GM21515 (cell line): ENCODE results near the gene CYP4A22.
"Not testable (repeated sequence)": the region's sequence is repeated elsewhere in the genome, so short reads cannot be mapped to it uniquely, and the experiment has no call there.

Experiments
- ATAC-seq: cut with Tn5 transposase; IDR thresholded peaks from one replicate; pipeline ENCODE4 v1.9.1; 2021; ENCODE audit not compliant: unreplicated experiment

The CYP4A22 gene

GRCh38 chr1:47156457-47156856 lies 19.2 kb downstream of the CYP4A22 start:
- not testable (repeated sequence) for ATAC-seq

GRCh38 chr1:47157957-47158356 lies 20.7 kb downstream of the CYP4A22 start:
- ATAC-seq = not testable (repeated sequence)

GRCh38 chr1:47160716-47161115 lies 23.5 kb downstream of the CYP4A22 start:
- no peak for ATAC-seq

GRCh38 chr1:47161298-47162040 lies 24.2 kb downstream of the CYP4A22 start:
- ATAC-seq = no peak

DNA sequence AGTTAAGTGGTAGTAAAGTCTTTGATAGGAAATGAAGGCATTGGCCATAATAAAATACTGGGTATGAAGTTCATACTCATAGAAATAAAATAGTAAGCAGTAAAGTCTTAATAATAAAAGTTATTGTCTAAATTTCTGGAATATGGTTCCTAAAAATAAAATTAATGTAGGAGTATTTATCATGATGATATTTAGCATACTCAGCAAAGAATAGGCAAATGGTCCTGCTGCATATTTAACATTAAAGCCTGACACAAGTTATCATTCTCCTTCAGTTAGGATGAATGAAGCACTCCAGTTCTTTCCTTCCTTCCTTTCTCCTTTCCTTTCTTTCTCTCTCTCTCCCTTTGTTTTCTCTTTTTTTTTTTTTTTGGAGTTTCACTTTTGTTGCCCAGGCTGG lies 27.3 kb downstream of the CYP4A22 start:
- no peak for ATAC-seq

DNA sequence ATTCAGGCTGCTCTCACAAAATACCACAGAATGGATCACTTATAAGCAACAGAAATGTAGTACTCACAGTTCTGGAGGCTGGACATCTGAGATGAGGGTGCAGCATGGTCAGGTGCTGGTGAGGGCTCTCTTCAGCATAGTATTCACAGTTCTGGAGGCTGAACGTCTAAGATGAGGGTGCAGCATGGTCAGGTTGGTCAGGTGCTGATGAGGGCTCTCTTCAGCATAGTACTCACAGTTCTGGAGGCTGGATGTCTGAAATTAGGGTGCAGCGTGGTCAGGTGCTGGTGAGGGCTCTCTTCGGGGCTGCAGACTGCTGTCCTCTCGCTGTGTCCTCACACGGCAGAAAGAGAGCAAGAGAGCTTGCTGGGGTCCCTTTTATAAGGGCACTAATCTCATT lies 35.5 kb downstream of the CYP4A22 start:
- no peak for ATAC-seq

GRCh38 chr1:47174656-47175020 lies 37.4 kb downstream of the CYP4A22 start:
- ATAC-seq = no peak

GRCh38 chr1:47175227-47175934 lies 38.1 kb downstream of the CYP4A22 start:
- ATAC-seq = peak; percentile 58

GRCh38 chr1:47178020-47178419 lies 40.8 kb downstream of the CYP4A22 start:
- no peak for ATAC-seq

DNA sequence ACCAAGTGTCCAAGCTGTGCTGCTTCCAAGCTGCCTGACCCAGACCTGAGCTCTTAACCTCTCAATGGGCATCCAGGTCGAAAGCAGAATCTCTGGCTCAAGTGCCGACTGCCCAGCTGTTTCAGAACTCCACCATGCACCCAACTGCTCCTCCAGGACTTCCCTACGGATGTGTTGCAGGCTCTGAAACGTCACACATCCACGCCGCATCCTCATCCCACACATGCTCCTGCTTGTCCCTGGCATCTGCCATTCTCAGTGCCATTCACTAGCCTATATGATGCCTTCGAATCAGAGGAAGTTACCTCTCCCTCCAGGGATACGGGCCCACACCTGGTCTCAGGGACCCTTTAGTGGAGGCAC lies 41.4 kb downstream of the CYP4A22 start:
- no peak for ATAC-seq

- peak; percentile 80 for ATAC-seq
These were observed 42.1 kb downstream of the CYP4A22 start for GRCh38 chr1:47179017-47179987.

DNA sequence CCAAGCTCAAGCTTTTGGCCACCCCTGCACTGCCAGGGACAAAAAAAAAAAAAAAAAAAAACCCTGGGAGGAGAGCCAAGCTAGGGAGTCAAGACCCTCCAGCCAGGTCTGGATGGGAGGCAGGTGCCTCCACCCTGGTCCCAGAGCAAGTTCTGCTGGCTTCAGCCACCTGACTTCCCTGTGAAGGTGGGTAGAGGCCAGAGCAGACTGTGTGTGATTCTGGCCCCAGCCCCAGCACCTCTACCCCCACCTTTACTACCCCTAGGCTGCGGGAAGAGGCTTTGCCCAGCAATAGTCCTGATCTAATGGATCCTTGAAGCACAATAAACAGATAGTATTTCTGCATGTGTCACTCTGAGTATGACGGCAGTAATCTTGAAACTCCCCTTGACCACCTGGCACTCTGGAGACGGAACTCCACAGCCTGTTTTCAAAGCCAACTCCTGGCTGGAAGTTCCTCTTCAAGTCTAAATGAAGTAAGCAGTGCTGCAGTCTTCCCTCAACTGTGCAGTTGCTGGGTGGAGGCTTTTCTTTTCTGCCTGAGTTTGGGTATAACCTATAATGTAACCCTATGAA lies 42.8 kb downstream of the CYP4A22 start:
- ATAC-seq = no peak

- ATAC-seq = no peak
These were observed 43.4 kb downstream of the CYP4A22 start for GRCh38 chr1:47180603-47181094.

GRCh38 chr1:47181095-47181954 lies 44.1 kb downstream of the CYP4A22 start:
- ATAC-seq = no peak

GRCh38 chr1:47181955-47182675 lies 44.9 kb downstream of the CYP4A22 start:
- ATAC-seq = no peak

GRCh38 chr1:47182676-47183235 lies 45.5 kb downstream of the CYP4A22 start:
- no peak for ATAC-seq

DNA sequence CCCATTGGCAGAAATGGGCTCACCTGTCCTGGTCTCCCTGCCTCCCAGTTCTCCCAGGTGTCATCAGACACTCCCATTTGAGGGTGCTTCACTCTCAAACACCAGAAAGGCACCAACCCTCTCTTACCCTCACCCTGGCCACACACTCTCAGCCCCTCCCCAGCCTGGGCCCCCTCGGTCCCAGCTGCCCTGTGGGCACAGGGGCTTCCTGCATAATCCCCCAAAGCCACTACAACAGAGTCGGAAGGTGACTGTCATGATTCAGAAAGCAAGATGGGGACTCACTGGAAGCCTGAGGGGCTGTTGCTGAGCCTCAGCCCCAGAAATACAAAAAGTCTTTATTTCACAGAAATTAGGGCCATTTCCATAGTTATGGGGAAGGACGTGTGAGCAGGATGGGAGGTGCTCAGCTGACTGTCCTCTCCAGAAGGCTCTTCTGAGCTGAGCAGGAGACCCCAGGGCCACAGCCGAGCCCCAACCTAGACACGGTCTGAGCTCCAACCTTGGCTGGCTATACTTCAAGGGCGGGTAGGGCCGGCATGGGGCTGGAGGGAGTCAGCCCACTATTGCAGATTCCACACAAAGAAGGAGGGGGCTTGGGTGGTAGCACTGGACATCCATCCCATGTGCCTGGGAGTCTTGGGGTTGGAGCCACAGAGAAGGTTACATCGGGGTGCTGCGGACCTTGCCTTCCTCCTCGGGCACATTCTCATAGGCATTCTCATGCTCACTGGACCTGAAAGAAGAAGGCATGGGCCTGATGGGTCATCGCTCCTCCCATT lies 46.3 kb downstream of the CYP4A22 start:
- ATAC-seq = no peak

- no peak for ATAC-seq
These were observed 47.0 kb downstream of the CYP4A22 start for GRCh38 chr1:47184090-47184821.
